Coronary artery (tissue), 2 donors: ENCODE measurements around the gene DHX58.

ENCODE experiments used
- DNase-seq: peaks from one replicate; pipeline ENCODE4 v3.0.0-alpha.2; 2017; ENCODE audit warnings: low spot score
- H3K27ac ChIP-seq, 2 donors: fragments of 200-600 bp; sonication (generic); one replicate each; pipeline ENCODE4 v1.5.1; 2016 to 2019
- H3K4me3 ChIP-seq: fragments of 200-600 bp; sonication (generic); 2 replicates; pipeline ENCODE4 v1.5.1; 2016; ENCODE audit warnings: mild to moderate bottlenecking, moderate library complexity
- TF ChIP-seq, protein P1 (sequence below): fragments of 200-600 bp; sonication (generic); IDR thresholded peaks from one replicate; pipeline ENCODE4 v1.5.1; 2019; ENCODE audit warnings: antibody characterized with exemption

The DHX58 gene

GRCh38 chr17:42098730-42099399, 13.6 kb downstream of the DHX58 start:
- DNase-seq, result no peak
- TF ChIP-seq, protein P1, sequence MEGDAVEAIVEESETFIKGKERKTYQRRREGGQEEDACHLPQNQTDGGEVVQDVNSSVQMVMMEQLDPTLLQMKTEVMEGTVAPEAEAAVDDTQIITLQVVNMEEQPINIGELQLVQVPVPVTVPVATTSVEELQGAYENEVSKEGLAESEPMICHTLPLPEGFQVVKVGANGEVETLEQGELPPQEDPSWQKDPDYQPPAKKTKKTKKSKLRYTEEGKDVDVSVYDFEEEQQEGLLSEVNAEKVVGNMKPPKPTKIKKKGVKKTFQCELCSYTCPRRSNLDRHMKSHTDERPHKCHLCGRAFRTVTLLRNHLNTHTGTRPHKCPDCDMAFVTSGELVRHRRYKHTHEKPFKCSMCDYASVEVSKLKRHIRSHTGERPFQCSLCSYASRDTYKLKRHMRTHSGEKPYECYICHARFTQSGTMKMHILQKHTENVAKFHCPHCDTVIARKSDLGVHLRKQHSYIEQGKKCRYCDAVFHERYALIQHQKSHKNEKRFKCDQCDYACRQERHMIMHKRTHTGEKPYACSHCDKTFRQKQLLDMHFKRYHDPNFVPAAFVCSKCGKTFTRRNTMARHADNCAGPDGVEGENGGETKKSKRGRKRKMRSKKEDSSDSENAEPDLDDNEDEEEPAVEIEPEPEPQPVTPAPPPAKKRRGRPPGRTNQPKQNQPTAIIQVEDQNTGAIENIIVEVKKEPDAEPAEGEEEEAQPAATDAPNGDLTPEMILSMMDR, result no peak
- Histone ChIP-seq H3K4me3 (no peak overlapping the region), H3K27ac (no peak overlapping the region)

GRCh38 chr17:42097691-42098631, 14.6 kb downstream of the DHX58 start, which contains the start of gene ZNF385C:
ZNF385C (minus strand) TSS chr17:42098473; CDS start chr17:42063056, 35,417 bp downstream.
- Histone ChIP-seq H3K4me3 (peak within 1 kb of the TSS; percentile 41), H3K27ac (no peak within 1 kb of the TSS)
- DNase-seq, result no peak
- TF ChIP-seq, protein P1, result no peak

GRCh38 chr17:42096360-42097111, 16.0 kb downstream of the DHX58 start:
- no peak for DNase-seq
- TF ChIP-seq, protein P1, result no peak
- Histone ChIP-seq H3K4me3 (no peak overlapping the region), H3K27ac (no peak overlapping the region)

GRCh38 chr17:42094375-42095069, 18.0 kb downstream of the DHX58 start:
- H3K27ac ChIP-seq, result no peak overlapping the region
- no peak for DNase-seq
- TF ChIP-seq, protein P1, result no peak
- no peak overlapping the region for H3K4me3 ChIP-seq

- Histone ChIP-seq H3K4me3 (no peak overlapping the region), H3K27ac (no peak overlapping the region)
- DNase-seq, result no peak
- TF ChIP-seq, protein P1, result no peak
Observed at GRCh38 chr17:42092939-42093338, 19.6 kb downstream of the DHX58 start.

- DNase-seq, result no peak
- no peak overlapping the region for H3K4me3 ChIP-seq
- TF ChIP-seq, protein P1, result no peak
- H3K27ac ChIP-seq, result no peak overlapping the region
Observed at GRCh38 chr17:42090964-42091790, 21.3 kb downstream of the DHX58 start.
